ENCODE measurements around the gene GBP5. TPM values are rescaled to one million over a fixed set of nuclear protein-coding genes. Genes with fewer than 3 reads are reported as not detected.

GBP5 gene, protein sequence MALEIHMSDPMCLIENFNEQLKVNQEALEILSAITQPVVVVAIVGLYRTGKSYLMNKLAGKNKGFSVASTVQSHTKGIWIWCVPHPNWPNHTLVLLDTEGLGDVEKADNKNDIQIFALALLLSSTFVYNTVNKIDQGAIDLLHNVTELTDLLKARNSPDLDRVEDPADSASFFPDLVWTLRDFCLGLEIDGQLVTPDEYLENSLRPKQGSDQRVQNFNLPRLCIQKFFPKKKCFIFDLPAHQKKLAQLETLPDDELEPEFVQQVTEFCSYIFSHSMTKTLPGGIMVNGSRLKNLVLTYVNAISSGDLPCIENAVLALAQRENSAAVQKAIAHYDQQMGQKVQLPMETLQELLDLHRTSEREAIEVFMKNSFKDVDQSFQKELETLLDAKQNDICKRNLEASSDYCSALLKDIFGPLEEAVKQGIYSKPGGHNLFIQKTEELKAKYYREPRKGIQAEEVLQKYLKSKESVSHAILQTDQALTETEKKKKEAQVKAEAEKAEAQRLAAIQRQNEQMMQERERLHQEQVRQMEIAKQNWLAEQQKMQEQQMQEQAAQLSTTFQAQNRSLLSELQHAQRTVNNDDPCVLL
- 0.09 and 0.14 TPM in 2 replicates for total RNA-seq

GRCh38 chr1:89272269-89273041 is at the start of gene GBP5:
TSS of gene GBP5 (minus strand) at chr1:89272860. CDS start at chr1:89269555, 3,305 bp downstream.

Other genes with a start within 250 kb of the GBP5 start
- 23.7 and 31.0 TPM in 2 replicates for gene GBP3, start 250.0 kb downstream of the GBP5 start, total RNA-seq
- 16.5 and 26.9 TPM in 2 replicates for gene GBP1, start 207.7 kb downstream of the GBP5 start, total RNA-seq
- 67.4 and 71.0 TPM in 2 replicates for gene GBP2, start 146.7 kb downstream of the GBP5 start, total RNA-seq
- not detected in 2 replicates for gene GBP7, start 96.9 kb downstream of the GBP5 start, total RNA-seq
- 2.6 and 4.5 TPM in 2 replicates for gene GBP4, start 73.9 kb downstream of the GBP5 start, total RNA-seq
- under 0.01 TPM in 1 of 2 replicates, not detected in the other for gene GBP6, start 91.2 kb upstream of the GBP5 start, total RNA-seq

All from smooth muscle cell of bladder (primary cell).